ENCODE results near the gene ACE. TPM values are rescaled to one million over a fixed set of nuclear protein-coding genes. Genes with fewer than 3 reads are reported as not detected.

The ACE gene
- total RNA-seq, 4 donors from 2014 or later = 4.8 to 10.4 (median 8.2) TPM

- Histone ChIP-seq H3K4me3 (no peak overlapping the region), H3K27me3 (peaks cover 4% of the 10 kb centered on the region), H3K27ac (no peak overlapping the region), H3K9me3 (no peaks in the 10 kb centered on the region), H3K4me1 (peaks cover 0 to 25% (median 0%) of the 10 kb centered on the region in 3 donors), H3K36me3 (no peaks in the 10 kb centered on the region)
- no peak for TF ChIP-seq POLR2A (IDR thresholded peaks at IDR 0.05)
- no peak for TF ChIP-seq EP300 (IDR thresholded peaks at IDR 0.05)
- TF ChIP-seq POLR2AphosphoS5 (IDR thresholded peaks at IDR 0.05) = no peak
- no peak for TF ChIP-seq CTCF (IDR thresholded peaks at IDR 0.05)
- 92 to 97% methylated on average over 2 to 3 of the region's 5 CpGs for WGBS, 2 donors (ENCODE audit: low coverage in 1 of 2)
- no peak for ATAC-seq
Measured at GRCh38 chr17:63547083-63547523, 70.2 kb downstream of the ACE start.

Other genes with a start within 250 kb of the ACE start
- 10 to 100 TPM in 3 of 4 donors, 1 to 10 TPM in 1; 7.9 to 17.7 (median 15.0) TPM for gene CYB561, start 30.8 kb upstream of the ACE start, total RNA-seq
- not detected for gene KCNH6, start 46.3 kb downstream of the ACE start, total RNA-seq
- 10 to 100 TPM; 27.1 to 50.0 (median 36.8) TPM for gene DCAF7, start 73.4 kb downstream of the ACE start, total RNA-seq
- gene TACO1, start 123.8 kb downstream of the ACE start, total RNA-seq = 10 to 100 TPM; 11.4 to 18.3 (median 14.6) TPM
- gene MAP3K3, start 145.4 kb downstream of the ACE start, total RNA-seq = 100 to 1,000 TPM in 1 of 4 donors, 10 to 100 TPM in 3; 64.9 to 108 (median 85.7) TPM
- gene LIMD2, start 223.1 kb downstream of the ACE start, total RNA-seq = 10 to 100 TPM in 1 of 4 donors, 1 to 10 TPM in 3; 2.3 to 11.0 (median 6.7) TPM

Measured in gastroesophageal sphincter (tissue), 4 donors.